Measurements from ENCODE around the gene ST13.

The ST13 gene

DNA sequence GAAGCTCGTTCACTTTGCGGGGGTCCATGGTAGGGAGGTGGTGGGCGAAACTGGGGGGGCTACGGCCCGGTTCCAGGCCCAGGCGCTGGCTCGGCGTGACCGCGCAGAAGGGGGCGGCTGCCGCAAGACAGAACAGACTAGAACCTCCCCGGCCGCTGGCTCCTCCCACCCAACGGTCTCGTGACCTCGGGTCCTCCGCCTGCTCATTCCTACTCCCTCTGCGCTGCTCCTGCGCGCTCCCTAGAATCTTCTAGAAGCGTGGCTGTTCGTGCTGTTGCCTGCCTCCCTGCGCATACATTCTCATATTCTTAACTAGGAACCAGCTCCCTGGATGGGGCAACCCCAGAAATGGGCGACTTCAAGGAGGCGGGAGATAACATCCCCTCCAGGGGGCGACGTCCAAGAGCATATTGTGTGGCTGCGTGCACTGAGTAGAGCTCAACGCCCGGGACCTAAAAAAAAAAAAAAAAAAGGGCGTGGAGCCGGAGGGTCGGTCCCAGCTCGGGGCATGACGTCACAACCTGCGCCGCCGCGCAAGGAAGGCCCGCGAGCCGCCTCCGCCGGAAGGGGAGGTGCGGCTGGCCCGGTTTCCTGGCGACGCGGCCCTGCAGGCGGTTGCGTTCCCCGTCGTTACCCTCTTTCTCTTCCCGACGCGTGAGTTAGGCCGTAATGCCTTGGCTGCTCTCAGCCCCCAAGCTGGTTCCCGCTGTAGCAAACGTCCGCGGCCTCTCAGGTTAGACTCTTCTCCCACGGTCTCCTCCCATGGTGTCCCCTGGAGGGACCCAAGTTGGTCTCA, at the start of gene ST13, which contains the start of gene XPNPEP3:
TSS of gene ST13 (minus strand) at position 127 of the 796 bp plus-strand sequence. CDS start at position 28, 99 bp downstream.
TSS of gene XPNPEP3 (plus strand) at position 636 of the 796 bp plus-strand sequence. CDS start at position 670, 34 bp downstream.
- TF ChIP-seq FOXM1 (IDR thresholded peaks at IDR 0.05; ENCODE audit: borderline replicate concordance, low read depth) (no peak), CEBPB (IDR thresholded peaks at IDR 0.05) (no peak), TEAD4 (IDR thresholded peaks at IDR 0.05) (no peak; the same call in 1 of the 2 replicates), EP300 (IDR thresholded peaks at IDR 0.05; ENCODE audit: borderline replicate concordance) (peak; percentile 40; the same call in 1 of the 2 replicates), NFIC (IDR thresholded peaks at IDR 0.05) (no peak; the same call in 1 of the 2 replicates), YY1 (IDR thresholded peaks at IDR 0.05; ENCODE audit: low read depth) (no peak; the same call in 1 of the 2 replicates), TCF12 (IDR thresholded peaks at IDR 0.05; ENCODE audit: low read depth) (peak; percentile 20), TAF1 (IDR thresholded peaks at IDR 0.05; ENCODE audit: low read depth) (peak; percentile 52), EGR1 (IDR thresholded peaks at IDR 0.05) (no peak), RAD21 (IDR thresholded peaks at IDR 0.05; ENCODE audit: low read depth) (no peak), ZBTB7A (IDR thresholded peaks at IDR 0.05; ENCODE audit: low read depth) (peak; percentile 13; the same call in 1 of the 2 replicates), CREB1 (IDR thresholded peaks at IDR 0.05; ENCODE audit: low read depth) (peak; percentile 92)
- TF ChIP-seq, protein P1, sequence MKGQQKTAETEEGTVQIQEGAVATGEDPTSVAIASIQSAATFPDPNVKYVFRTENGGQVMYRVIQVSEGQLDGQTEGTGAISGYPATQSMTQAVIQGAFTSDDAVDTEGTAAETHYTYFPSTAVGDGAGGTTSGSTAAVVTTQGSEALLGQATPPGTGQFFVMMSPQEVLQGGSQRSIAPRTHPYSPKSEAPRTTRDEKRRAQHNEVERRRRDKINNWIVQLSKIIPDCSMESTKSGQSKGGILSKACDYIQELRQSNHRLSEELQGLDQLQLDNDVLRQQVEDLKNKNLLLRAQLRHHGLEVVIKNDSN (IDR thresholded peaks at IDR 0.05), result peak; percentile 91
- TF ChIP-seq, protein P2, sequence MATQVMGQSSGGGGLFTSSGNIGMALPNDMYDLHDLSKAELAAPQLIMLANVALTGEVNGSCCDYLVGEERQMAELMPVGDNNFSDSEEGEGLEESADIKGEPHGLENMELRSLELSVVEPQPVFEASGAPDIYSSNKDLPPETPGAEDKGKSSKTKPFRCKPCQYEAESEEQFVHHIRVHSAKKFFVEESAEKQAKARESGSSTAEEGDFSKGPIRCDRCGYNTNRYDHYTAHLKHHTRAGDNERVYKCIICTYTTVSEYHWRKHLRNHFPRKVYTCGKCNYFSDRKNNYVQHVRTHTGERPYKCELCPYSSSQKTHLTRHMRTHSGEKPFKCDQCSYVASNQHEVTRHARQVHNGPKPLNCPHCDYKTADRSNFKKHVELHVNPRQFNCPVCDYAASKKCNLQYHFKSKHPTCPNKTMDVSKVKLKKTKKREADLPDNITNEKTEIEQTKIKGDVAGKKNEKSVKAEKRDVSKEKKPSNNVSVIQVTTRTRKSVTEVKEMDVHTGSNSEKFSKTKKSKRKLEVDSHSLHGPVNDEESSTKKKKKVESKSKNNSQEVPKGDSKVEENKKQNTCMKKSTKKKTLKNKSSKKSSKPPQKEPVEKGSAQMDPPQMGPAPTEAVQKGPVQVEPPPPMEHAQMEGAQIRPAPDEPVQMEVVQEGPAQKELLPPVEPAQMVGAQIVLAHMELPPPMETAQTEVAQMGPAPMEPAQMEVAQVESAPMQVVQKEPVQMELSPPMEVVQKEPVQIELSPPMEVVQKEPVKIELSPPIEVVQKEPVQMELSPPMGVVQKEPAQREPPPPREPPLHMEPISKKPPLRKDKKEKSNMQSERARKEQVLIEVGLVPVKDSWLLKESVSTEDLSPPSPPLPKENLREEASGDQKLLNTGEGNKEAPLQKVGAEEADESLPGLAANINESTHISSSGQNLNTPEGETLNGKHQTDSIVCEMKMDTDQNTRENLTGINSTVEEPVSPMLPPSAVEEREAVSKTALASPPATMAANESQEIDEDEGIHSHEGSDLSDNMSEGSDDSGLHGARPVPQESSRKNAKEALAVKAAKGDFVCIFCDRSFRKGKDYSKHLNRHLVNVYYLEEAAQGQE (IDR thresholded peaks at IDR 0.05; ENCODE audit: low read depth), result no peak
- TF ChIP-seq, protein P3, sequence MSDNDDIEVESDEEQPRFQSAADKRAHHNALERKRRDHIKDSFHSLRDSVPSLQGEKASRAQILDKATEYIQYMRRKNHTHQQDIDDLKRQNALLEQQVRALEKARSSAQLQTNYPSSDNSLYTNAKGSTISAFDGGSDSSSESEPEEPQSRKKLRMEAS (IDR thresholded peaks at IDR 0.05), result peak; percentile 84

DNA sequence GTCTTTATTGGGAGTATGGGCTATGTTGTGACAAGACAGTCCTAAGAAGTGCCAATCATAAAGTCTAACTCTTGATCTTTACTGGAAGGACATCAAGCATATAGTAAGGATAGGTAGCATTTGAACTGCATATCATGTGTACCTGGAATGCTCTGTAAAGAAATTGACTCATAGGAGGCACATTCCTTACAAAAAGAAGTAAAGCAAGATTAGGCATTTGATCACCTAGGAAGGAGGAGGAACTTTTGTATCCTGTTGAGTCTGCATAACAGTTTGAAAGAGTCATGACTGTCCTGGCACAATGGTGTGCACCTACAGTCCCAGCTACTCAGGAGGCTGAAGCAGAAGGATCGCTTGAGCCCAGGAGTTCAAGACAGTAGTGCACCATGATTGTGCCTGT, 47.7 kb upstream of the ST13 start:
- TF ChIP-seq RAD21 (IDR thresholded peaks at IDR 0.05; ENCODE audit: low read depth) (no peak), TAF1 (IDR thresholded peaks at IDR 0.05; ENCODE audit: low read depth) (no peak), CEBPB (IDR thresholded peaks at IDR 0.05) (no peak), EP300 (IDR thresholded peaks at IDR 0.05; ENCODE audit: borderline replicate concordance) (no peak), FOXM1 (IDR thresholded peaks at IDR 0.05; ENCODE audit: borderline replicate concordance, low read depth) (no peak), TEAD4 (IDR thresholded peaks at IDR 0.05) (no peak), YY1 (IDR thresholded peaks at IDR 0.05; ENCODE audit: low read depth) (no peak), EGR1 (IDR thresholded peaks at IDR 0.05) (no peak), CREB1 (IDR thresholded peaks at IDR 0.05; ENCODE audit: low read depth) (no peak), ZBTB7A (IDR thresholded peaks at IDR 0.05; ENCODE audit: low read depth) (no peak), NFIC (IDR thresholded peaks at IDR 0.05) (no peak)
- TF ChIP-seq, protein P2 (IDR thresholded peaks at IDR 0.05; ENCODE audit: low read depth), result no peak
- TF ChIP-seq, protein P3 (IDR thresholded peaks at IDR 0.05), result no peak

DNA sequence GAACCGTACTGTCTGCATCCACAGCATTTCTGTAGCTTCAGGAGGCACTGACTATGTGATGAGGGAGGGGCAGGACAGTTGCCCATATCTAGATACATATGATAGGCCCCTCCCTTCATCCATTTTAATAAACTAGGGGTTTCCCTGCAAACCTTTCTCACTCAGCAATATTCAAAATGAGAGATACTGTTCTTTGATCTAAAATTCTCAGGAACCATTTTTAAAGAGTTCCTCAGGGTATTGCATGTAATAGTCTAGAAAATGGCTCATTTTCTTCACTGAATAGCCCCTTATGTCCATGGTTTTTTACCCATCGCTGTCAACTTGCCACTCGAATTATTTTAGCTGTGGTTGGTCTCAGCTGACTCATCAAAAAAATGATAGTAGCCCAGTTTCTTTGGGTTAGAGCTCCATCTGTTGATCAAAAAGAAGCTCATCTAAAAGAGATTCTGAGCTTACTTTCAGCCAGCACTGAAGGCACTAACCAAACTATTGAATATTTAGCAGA, 42.5 kb upstream of the ST13 start:
- TF ChIP-seq FOXM1 (IDR thresholded peaks at IDR 0.05; ENCODE audit: borderline replicate concordance, low read depth) (no peak), TCF12 (IDR thresholded peaks at IDR 0.05; ENCODE audit: low read depth) (no peak), RAD21 (IDR thresholded peaks at IDR 0.05; ENCODE audit: low read depth) (peak; percentile 51), EP300 (IDR thresholded peaks at IDR 0.05; ENCODE audit: borderline replicate concordance) (no peak)
- TF ChIP-seq, protein P1 (IDR thresholded peaks at IDR 0.05), result no peak

DNA sequence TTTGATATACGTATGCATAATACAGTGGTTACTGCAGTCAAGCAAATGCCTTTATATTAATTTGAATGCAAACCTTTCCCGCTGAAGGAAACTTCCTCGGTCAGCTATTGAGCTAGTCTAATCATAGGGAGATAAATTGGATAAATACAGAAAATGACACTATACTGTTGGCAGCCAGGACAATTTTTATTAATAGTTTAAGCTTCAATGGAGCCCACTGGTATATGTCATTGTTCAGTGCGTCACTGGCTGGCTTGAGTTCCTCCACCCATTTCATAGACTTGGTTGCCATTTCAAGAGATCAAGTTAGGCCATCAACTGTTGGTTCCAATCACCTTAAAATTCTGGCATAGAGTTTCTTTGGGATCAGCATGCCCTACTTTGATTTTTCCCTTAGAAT, 38.0 kb upstream of the ST13 start:
- no peak for TF ChIP-seq TAF1 (IDR thresholded peaks at IDR 0.05; ENCODE audit: low read depth)

DNA sequence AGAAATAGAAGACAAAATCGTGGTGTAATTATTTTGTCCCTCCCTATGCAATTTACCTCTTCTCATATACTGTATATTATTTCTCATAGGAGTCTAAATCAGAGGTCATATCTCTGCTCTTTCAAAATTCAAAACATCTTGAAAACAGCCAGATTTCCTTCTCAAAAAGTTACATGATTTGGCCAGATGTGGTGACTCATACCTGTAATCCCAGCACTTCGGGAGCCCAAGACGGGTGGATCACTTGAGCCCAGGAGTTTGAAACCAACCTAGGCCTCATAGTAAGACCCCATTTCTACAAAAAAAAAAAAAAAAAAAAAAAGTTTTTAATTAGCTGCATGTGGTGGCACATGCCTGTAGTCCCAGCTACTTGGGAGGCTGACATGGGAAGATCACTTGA, 34.4 kb upstream of the ST13 start:
- TF ChIP-seq NFIC (IDR thresholded peaks at IDR 0.05) (no peak), YY1 (IDR thresholded peaks at IDR 0.05; ENCODE audit: low read depth) (no peak), TEAD4 (IDR thresholded peaks at IDR 0.05) (no peak), RAD21 (IDR thresholded peaks at IDR 0.05; ENCODE audit: low read depth) (no peak), EP300 (IDR thresholded peaks at IDR 0.05; ENCODE audit: borderline replicate concordance) (no peak), FOXM1 (IDR thresholded peaks at IDR 0.05; ENCODE audit: borderline replicate concordance, low read depth) (no peak), CREB1 (IDR thresholded peaks at IDR 0.05; ENCODE audit: low read depth) (no peak), CEBPB (IDR thresholded peaks at IDR 0.05) (no peak), ZBTB7A (IDR thresholded peaks at IDR 0.05; ENCODE audit: low read depth) (no peak), TAF1 (IDR thresholded peaks at IDR 0.05; ENCODE audit: low read depth) (no peak), TCF12 (IDR thresholded peaks at IDR 0.05; ENCODE audit: low read depth) (no peak), EGR1 (IDR thresholded peaks at IDR 0.05) (no peak)
- TF ChIP-seq, protein P3 (IDR thresholded peaks at IDR 0.05), result no peak
- TF ChIP-seq, protein P1 (IDR thresholded peaks at IDR 0.05), result no peak
- TF ChIP-seq, protein P2 (IDR thresholded peaks at IDR 0.05; ENCODE audit: low read depth), result no peak

All from Ishikawa (cell line).